MG63 (cell line): ENCODE measurements around the gene RUBCN. TPM values are rescaled to one million over a fixed set of nuclear protein-coding genes. Genes with fewer than 3 reads are reported as not detected.
A peak's percentile ranks its signal among the peaks of the same experiment; 100 is the strongest.
"Not testable (repeated sequence)": the region's sequence is repeated elsewhere in the genome, so short reads cannot be mapped to it uniquely, and the experiment has no call there.

Experiments used
- DNase-seq: peaks from one replicate; pipeline ENCODE4 v3.0.0-alpha.2; 2020
- H3K27me3 ChIP-seq: fragments of 250-450 bp; sonication (Bioruptor Pico); 2 replicates; pipeline ENCODE4 v1.5.1; 2020; ENCODE audit warnings: mild to moderate bottlenecking, moderate library complexity
- H3K36me3 ChIP-seq: fragments of 250-450 bp; sonication (Bioruptor Pico); 2 replicates; pipeline ENCODE4 v1.5.1; 2020; ENCODE audit warnings: mild to moderate bottlenecking, moderate library complexity
- H3K4me3 ChIP-seq: fragments of 250-450 bp; sonication (Bioruptor Pico); 2 replicates; pipeline ENCODE4 v1.5.1; 2020; ENCODE audit warnings: mild to moderate bottlenecking, moderate library complexity
- H3K9me3 ChIP-seq: fragments of 250-450 bp; sonication (Bioruptor Pico); 2 replicates; pipeline ENCODE4 v1.5.1; 2020; ENCODE audit warnings: mild to moderate bottlenecking, moderate library complexity
- total RNA-seq: library from RNA; depleted of rRNA; stranded (reverse); fragments of >200 nt; shearing (Covaris generic); gene quantifications from 2 replicates; pipeline ENCODE4 v1.2.3, GENCODE V29; 2014; ENCODE audit warnings: low replicate concordance

RUBCN gene
- total RNA-seq, 1 experiment from 2014 or later, result 3.2 TPM

GRCh38 chr3:197657541-197658292 is 79.0 kb downstream of the RUBCN start:
- not testable (repeated sequence) for DNase-seq, H3K27me3 ChIP-seq, H3K9me3 ChIP-seq, H3K4me3 ChIP-seq, H3K36me3 ChIP-seq

GRCh38 chr3:197656960-197657359 is 79.7 kb downstream of the RUBCN start:
- DNase-seq, result not testable (repeated sequence)

GRCh38 chr3:197656129-197656528 is 80.6 kb downstream of the RUBCN start:
- not testable (repeated sequence) for H3K36me3 ChIP-seq, H3K27me3 ChIP-seq, H3K4me3 ChIP-seq, DNase-seq, H3K9me3 ChIP-seq

More at GRCh38 chr3:197656960-197657359, 79.7 kb downstream of the RUBCN start:
- not testable (repeated sequence) for H3K9me3 ChIP-seq, H3K36me3 ChIP-seq, H3K4me3 ChIP-seq, H3K27me3 ChIP-seq

- H3K4me3 ChIP-seq, H3K36me3 ChIP-seq, H3K27me3 ChIP-seq, H3K9me3 ChIP-seq, DNase-seq: not testable (repeated sequence)
These were observed 81.7 kb downstream of the RUBCN start for GRCh38 chr3:197654998-197655330.

- peak; percentile 54 for DNase-seq
- H3K36me3 ChIP-seq, H3K27me3 ChIP-seq, H3K9me3 ChIP-seq: not testable (repeated sequence)
- peak overlapping the region; percentile 35 for H3K4me3 ChIP-seq
These were observed 82.4 kb downstream of the RUBCN start for GRCh38 chr3:197654090-197654997.

GRCh38 chr3:197652860-197653259 is 83.8 kb downstream of the RUBCN start:
- not testable (repeated sequence) for H3K4me3 ChIP-seq, H3K27me3 ChIP-seq, H3K9me3 ChIP-seq, H3K36me3 ChIP-seq, DNase-seq

- not testable (repeated sequence) for DNase-seq, H3K9me3 ChIP-seq
These were observed 89.1 kb downstream of the RUBCN start for GRCh38 chr3:197647649-197648048.

DNA sequence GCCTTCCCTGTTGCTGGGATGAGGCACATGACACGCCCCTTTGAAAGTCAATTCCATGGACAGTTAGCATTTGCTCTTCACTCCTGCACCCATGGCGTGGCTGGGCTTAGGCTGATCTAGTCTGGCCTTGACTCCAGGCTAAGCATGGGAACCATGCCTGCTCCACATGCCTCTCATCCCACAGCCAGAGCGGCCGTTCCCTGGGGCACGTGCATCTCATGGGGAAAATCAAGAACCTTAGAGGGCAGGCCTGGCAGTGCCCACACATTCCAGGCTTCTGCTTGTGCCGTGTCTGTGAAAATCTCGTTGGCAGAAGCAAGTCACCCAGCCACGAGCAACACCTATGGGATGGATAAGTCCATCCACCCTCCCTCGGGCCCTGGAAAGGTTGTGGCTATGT is 89.5 kb downstream of the RUBCN start:
- H3K27me3 ChIP-seq, DNase-seq, H3K9me3 ChIP-seq, H3K36me3 ChIP-seq, H3K4me3 ChIP-seq: not testable (repeated sequence)

More at GRCh38 chr3:197647649-197648048, 89.1 kb downstream of the RUBCN start:
- not testable (repeated sequence) for H3K36me3 ChIP-seq, H3K27me3 ChIP-seq, H3K4me3 ChIP-seq

DNA sequence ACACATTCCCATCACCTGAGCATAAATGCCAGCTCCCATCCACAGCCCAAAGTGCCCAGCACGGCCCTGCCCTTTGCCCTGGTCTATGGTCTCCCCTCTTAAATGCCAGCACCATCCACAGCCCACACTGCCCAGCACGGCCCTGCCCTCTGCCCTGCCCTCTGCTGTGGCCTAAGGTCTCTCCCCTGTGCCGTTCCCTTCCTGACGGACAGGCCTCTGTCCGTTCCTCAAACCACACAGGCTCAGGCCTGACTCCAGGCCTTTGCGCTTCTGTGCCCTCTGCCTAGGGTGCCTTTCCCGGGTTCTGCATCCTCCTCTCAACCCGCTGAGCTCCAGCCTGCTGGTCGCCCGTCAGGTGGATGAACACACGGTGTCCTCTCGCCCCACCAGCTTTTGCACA is 90.4 kb downstream of the RUBCN start:
- not testable (repeated sequence) for DNase-seq, H3K4me3 ChIP-seq, H3K27me3 ChIP-seq, H3K36me3 ChIP-seq, H3K9me3 ChIP-seq

GRCh38 chr3:197637556-197637955 is 99.1 kb downstream of the RUBCN start:
- not testable (repeated sequence) for DNase-seq, H3K36me3 ChIP-seq, H3K9me3 ChIP-seq, H3K27me3 ChIP-seq, H3K4me3 ChIP-seq

DNA sequence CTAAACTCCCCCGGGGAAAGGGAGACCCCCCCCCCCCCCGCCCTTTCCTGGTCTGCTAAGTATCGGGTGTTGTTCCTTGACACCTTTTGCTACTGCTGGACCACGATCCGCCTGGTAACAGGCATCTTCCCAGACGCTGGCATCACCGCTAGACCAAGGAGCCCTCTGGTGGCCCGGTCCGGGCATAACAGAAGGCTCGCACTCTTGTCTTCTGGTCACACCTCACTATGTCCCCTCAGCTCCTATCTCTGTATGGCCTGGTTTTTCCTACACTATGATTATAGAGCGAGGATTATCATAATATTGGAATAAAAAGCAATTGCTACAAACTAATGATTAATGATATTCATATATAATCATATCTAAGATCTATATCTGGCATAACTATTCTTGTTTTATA is 104.7 kb downstream of the RUBCN start:
- not testable (repeated sequence) for H3K36me3 ChIP-seq, H3K9me3 ChIP-seq, H3K27me3 ChIP-seq, DNase-seq, H3K4me3 ChIP-seq

DNA sequence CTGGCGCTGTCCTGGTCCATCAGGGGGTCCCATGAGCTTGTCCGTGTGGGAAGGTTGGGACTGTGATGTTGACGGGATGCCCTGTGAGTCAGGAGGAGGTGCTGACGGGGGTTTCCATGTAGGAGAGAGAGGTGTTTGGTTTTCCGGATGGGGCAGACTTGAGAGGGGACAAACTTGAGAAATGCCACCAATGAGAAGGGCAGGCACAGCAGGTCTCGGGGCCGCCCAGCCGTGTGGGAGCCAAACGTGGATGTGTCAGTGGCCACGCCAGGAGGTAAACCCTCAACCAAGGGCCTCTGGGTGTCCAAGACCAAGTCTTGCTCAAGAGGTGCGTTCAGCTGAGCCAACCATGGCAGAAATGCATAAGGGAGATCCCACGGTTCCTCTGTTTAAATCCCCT is 105.9 kb downstream of the RUBCN start:
- not testable (repeated sequence) for H3K27me3 ChIP-seq, H3K36me3 ChIP-seq, H3K4me3 ChIP-seq, H3K9me3 ChIP-seq, DNase-seq

DNA sequence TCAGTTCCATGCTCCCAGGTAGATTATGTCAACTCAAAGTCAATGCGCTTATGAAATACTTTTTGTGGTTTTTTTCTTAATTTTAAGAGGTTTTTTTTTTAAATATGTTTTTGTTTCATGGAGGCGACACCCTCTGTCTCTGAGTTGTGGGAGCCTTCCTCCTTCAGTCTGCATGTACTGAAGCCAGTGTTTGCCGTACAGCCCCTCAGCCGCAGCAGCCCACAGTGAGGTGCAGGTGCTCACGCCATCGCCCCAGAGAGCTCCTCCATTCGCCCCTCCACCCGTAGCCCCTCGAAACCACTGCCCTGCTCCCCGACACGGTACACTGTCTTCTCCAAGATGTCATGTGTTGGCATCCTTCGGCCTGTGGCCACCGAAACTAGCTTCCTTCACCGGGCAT is 107.4 kb downstream of the RUBCN start:
- DNase-seq, H3K9me3 ChIP-seq, H3K27me3 ChIP-seq: not testable (repeated sequence)

DNA sequence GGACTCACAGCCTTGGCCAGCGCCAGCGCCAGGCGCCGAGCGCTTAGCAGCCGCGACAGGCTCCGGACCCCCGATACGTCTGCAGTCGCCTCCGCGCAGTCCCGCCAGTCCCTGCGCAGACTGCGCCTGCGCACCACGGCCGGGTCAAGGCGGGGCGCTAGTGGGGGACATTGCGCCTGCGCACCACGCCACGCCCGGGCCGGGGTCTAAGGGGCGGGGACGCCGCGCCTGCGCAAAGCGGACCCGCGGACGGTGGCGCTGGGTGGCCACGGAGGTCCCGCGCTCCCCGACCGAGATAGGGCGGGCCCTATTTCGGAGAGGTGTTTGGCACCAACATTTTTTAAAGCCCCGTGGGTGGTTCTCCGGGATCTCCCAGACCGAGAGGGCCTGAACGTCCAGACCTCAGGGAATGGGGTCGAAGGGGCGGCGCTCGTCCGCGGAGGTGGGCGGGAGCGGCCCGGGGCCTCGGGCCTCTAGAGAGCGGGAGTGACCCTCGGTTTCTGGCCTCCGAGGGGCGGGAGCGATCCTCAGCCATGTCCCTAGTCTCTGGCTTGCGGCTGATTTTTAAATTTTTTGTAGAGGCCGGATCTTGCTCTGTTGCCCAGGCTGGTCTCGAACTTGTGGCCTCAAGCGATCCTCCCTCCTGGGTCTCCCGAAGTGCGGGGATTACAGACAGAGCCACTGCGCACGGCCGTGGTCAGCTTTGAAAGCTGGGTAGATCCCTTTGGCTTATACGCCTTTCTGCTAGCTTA is 108.8 kb downstream of the RUBCN start:
- peak overlapping the region; percentile 64 for H3K4me3 ChIP-seq
- H3K27me3 ChIP-seq, H3K9me3 ChIP-seq, H3K36me3 ChIP-seq: not testable (repeated sequence)
- peak; percentile 87 for DNase-seq

More for the DNA sequence above, 107.4 kb downstream of the RUBCN start:
- H3K4me3 ChIP-seq, H3K36me3 ChIP-seq: not testable (repeated sequence)

DNA sequence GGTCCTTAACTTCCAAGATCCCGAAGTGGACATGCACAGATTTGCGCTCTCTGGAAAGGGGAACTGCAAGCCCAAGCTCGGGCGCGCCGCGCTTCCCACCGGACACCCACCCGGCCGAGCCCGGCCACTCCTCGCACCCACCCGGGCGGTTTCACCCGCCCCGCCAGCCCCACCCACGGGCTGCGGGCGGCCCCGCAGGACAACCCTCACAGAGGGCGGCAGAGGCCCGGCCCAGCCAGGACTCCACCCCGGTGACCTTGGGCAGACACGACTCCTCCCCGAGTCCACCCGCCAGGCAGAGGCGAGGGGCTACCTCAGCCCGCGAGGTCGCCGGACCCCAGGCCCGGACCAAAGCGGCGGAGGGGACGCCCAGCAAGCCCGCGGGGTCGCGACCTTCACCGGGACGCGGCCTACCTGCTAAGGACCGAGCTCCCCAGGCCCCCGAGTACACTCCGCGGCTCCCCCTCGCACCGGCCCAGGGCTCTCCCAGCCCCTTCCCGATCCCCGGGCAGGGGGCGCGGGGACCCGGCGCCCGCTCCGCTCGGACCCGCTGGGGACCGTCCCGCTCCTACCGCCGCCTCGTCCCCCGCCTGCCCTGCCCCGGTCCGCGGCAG is 109.4 kb downstream of the RUBCN start:
- peak overlapping the region; percentile 64 for H3K4me3 ChIP-seq
- not testable (repeated sequence) for H3K9me3 ChIP-seq, H3K36me3 ChIP-seq, H3K27me3 ChIP-seq
- DNase-seq, result peak; percentile 42

DNA sequence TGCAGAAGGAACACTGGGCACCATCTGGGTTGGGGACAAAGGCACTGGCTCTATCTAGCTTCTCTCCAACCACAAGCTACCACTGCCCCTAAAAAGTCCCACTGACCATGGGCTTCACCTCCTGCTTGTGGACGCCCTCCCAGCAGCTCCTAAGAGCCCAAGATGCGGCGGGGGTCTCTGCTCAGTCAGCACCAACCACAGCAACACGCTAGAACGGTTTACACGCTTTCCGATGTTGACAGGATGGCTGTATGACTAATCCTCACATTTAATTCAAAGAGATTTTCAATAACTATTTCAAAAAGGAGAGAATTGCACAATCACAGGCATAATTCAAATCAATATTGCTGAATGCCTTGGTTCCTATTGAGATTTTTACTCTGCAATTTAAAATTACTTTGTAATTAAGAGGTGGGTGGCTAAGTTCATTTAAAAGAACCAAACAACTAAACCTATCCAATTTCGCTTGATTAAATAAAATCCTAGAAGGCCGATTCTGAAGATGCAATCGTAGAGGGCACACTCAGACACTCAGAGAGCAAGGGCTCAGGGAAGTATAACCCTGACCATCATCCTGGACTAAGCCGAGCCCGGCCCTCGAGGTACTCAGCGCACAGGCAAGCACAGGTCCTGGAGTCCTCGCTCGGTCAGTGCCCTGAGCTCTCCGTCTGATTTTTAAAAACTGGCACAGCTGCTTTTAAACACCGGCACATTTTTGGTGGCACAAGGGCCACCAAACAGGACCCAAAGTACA is 110.1 kb downstream of the RUBCN start:
- DNase-seq, H3K27me3 ChIP-seq, H3K9me3 ChIP-seq, H3K36me3 ChIP-seq: not testable (repeated sequence)
- peak overlapping the region; percentile 48 for H3K4me3 ChIP-seq
